HG02885 (cell line): Measurements from ENCODE around the gene TRPM7.
"Not testable (repeated sequence)": the region's sequence is repeated elsewhere in the genome, so short reads cannot be mapped to it uniquely, and the experiment has no call there.

Experiments
- ATAC-seq: cut with Tn5 transposase; IDR thresholded peaks from one replicate; pipeline ENCODE4 v1.9.1; 2021; ENCODE audit warnings: mild to moderate bottlenecking; ENCODE audit not compliant: unreplicated experiment, poor library complexity

Gene TRPM7

GRCh38 chr15:50593761-50594160 lies 92.8 kb downstream of the TRPM7 start:
- ATAC-seq, result no peak

- ATAC-seq, result no peak
Measured at GRCh38 chr15:50590288-50590687, 96.3 kb downstream of the TRPM7 start.

- no peak for ATAC-seq
Measured at GRCh38 chr15:50577492-50577891, 109.1 kb downstream of the TRPM7 start.

- ATAC-seq, result no peak
Measured at GRCh38 chr15:50576166-50576565, 110.4 kb downstream of the TRPM7 start.

- ATAC-seq, result not testable (repeated sequence)
Measured at GRCh38 chr15:50573842-50574241, 112.8 kb downstream of the TRPM7 start.

- no peak for ATAC-seq
Measured at GRCh38 chr15:50563756-50564155, 122.8 kb downstream of the TRPM7 start.

GRCh38 chr15:50562735-50563640 lies 123.6 kb downstream of the TRPM7 start:
- no peak for ATAC-seq

GRCh38 chr15:50558012-50558411 lies 128.6 kb downstream of the TRPM7 start:
- ATAC-seq, result peak; percentile 50

- no peak for ATAC-seq
Measured at GRCh38 chr15:50556642-50557371, 129.8 kb downstream of the TRPM7 start.

GRCh38 chr15:50552238-50552637 lies 134.4 kb downstream of the TRPM7 start:
- peak; percentile 56 for ATAC-seq

- no peak for ATAC-seq
Measured at GRCh38 chr15:50549326-50549725, 137.3 kb downstream of the TRPM7 start.

GRCh38 chr15:50546566-50546965 lies 140.0 kb downstream of the TRPM7 start, which contains the start of gene USP50:
Gene USP50 (minus strand): TSS chr15:50546666. CDS start chr15:50546525, 141 bp downstream.
- ATAC-seq, result no peak

- ATAC-seq, result no peak
Measured at GRCh38 chr15:50544368-50544767, 142.2 kb downstream of the TRPM7 start.

- ATAC-seq, result no peak
Measured at GRCh38 chr15:50543556-50543955, 143.0 kb downstream of the TRPM7 start.

GRCh38 chr15:50542887-50543210 lies 143.7 kb downstream of the TRPM7 start:
- no peak for ATAC-seq

- no peak for ATAC-seq
Measured at GRCh38 chr15:50531766-50532165, 154.8 kb downstream of the TRPM7 start.

- ATAC-seq, result no peak
Measured at GRCh38 chr15:50531163-50531562, 155.4 kb downstream of the TRPM7 start.

- no peak for ATAC-seq
Measured at GRCh38 chr15:50523851-50524251, 162.7 kb downstream of the TRPM7 start.

GRCh38 chr15:50519740-50520425 lies 166.7 kb downstream of the TRPM7 start:
- ATAC-seq, result no peak

GRCh38 chr15:50513001-50513400 lies 173.6 kb downstream of the TRPM7 start:
- ATAC-seq, result no peak
